GM19043 (cell line): Measurements from ENCODE around the gene SLC43A1.
"Not testable (repeated sequence)": the region's sequence is repeated elsewhere in the genome, so short reads cannot be mapped to it uniquely, and the experiment has no call there.

Source experiments
- ATAC-seq: cut with Tn5 transposase; IDR thresholded peaks from one replicate; pipeline ENCODE4 v1.9.1; 2021; ENCODE audit warnings: low read depth; ENCODE audit not compliant: unreplicated experiment

Gene SLC43A1

DNA sequence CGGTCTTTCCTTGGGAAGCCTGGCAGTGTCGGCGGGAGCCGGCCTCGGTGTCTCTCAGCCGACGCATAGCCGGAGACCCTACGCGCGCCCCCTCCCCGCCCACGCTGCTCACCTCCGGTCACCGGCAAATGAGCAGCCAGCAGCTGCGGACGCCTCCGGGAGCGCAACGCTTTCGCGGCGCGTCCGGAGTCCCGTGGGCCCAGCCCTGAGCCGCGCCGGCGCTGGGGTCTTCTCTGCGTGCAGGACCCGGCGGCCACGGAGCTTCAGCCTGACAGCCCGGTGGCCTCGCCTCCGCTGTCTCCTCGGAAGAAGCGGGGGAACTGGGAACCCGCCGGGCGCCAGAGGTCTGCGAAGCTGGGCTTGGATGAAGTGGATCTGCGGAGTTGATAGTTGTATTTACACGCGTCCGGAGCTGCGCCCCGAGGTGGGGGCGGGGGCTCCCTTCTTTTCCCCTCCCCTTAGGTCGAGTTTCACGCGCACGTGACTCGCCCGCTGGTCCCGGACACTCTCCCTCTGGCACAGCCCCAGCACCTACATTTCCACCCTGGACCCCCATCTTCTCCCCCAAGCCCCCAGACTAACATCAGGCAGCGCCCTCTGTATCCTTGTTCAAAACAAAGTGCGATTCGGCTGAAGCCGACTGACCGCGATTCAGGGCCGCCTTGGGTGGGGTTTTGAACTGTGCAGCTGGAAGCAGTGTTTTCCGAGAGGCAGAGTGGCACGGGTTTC, at the start of gene SLC43A1:
SLC43A1 (minus strand) TSS at position 371 of the 729 bp plus-strand sequence. CDS start 1,591 bp downstream, outside the sequence.
- peak; percentile 41 for ATAC-seq

GRCh38 chr11:57562596-57562995, 47.1 kb upstream of the SLC43A1 start:
- no peak for ATAC-seq

DNA sequence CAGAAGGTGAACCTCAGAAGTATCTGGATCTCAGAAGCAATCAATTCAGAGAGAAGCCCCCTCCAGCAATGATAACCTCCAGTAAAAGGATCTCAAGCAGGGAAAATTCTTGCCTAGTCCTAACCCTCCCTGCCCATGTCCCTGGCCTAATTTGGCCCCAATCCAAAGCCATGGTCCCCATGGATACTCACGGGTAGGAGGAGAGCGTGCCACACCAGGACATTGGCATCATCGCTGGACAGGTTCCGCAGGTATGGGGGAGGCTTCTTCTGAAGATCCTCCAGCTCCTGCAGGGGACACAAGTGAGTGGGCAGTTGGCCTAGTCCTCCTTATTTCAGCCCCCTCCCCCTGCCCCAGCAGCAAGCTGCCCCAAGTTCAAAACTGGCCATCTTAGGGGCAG, 44.6 kb upstream of the SLC43A1 start:
- no peak for ATAC-seq

GRCh38 chr11:57556041-57556440, 40.5 kb upstream of the SLC43A1 start:
- ATAC-seq: no peak

DNA sequence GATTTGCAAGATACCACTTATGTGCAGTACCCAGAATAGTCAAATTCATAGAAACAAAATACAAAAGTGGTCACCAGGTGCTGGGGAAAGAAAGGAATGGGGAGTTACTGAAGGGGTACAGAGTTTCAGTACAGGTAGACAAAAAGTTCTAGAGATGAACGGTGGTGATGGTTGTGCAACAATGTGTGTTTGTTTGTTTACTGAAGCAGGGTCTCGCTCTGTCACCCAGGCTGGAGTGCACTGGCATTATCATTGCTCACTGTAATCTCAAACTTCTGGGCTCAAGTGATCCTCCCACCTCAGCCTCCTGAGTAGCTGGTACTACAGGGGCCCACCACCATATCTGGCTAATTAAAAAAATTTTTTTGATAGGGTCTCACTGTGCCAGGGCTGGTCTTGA, 39.9 kb upstream of the SLC43A1 start:
- no peak for ATAC-seq

DNA sequence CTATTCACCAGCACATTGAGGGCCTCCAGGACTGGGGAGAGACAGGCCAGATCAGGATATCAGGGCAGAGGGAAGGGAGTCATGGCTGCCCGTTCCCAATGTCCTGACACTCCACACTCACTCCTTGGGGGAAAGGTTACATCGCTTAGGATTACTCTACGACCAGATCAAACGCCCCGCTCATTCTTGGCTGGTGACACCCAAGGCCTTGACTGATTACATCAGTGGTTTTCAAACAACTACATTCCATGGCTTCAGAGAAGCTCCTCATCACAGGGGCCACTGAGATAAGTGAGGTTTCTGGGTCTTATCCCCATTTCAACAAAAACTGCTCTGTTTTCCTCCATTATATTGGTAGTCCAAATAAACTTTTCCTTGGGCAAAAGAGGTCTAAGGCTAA, 37.0 kb upstream of the SLC43A1 start:
- no peak for ATAC-seq

- ATAC-seq: no peak
Measured at GRCh38 chr11:57551941-57552340, 36.4 kb upstream of the SLC43A1 start.

GRCh38 chr11:57549983-57550382, 34.5 kb upstream of the SLC43A1 start:
- no peak for ATAC-seq

GRCh38 chr11:57547854-57548377, 32.4 kb upstream of the SLC43A1 start:
- ATAC-seq: peak; percentile 92

DNA sequence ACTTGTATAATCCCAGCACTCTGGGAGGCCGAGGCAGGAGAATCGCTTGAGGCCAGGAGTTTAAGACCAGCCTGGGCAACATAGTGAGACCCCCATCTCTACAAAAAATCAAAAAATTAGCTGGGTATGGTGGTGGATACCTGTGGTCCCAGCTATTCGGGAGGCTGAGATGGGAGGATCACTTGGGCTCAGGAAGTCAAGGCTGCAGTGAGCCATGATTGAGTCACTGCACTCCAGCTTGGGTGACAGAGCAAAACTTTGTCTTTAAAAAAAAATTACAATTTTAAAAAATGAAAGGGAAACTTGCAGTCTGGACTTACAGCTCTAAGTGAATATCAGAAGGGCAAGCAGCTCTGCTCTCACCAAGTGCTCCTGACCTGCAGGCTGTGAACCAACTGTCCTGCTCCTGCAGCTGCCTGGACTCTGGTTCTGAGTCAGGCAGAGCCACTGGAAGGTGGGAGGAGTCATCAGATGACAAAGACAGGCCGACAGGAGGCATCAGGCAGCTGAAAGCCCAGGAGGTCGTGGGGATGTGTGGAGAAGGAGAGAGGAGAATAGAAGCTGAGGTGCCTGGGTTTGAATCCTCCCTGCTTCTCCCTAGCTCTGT, 31.5 kb upstream of the SLC43A1 start:
- peak; percentile 56 for ATAC-seq

GRCh38 chr11:57546451-57546850, 30.9 kb upstream of the SLC43A1 start:
- ATAC-seq: no peak

- no peak for ATAC-seq
Measured at GRCh38 chr11:57545883-57546282, 30.4 kb upstream of the SLC43A1 start.

DNA sequence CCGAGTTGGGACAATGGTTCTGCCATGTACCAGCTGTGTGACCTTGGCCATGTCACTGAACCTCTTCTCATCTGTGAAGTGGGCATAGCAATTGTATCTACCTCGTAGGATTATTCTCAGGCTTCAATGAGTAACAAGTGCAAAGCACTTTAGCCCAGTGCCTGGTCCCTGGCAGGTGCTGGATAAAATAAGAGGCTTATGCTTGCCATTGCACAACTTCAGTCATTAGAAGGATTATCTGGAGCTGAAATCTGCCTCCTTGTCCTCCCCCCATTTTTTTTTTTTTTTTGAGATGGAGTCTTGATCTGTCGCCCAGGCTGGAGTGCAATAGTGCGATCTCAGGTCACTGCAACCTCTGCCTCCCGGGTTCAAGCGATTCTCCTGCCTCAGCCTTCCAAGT, 29.1 kb upstream of the SLC43A1 start:
- no peak for ATAC-seq

DNA sequence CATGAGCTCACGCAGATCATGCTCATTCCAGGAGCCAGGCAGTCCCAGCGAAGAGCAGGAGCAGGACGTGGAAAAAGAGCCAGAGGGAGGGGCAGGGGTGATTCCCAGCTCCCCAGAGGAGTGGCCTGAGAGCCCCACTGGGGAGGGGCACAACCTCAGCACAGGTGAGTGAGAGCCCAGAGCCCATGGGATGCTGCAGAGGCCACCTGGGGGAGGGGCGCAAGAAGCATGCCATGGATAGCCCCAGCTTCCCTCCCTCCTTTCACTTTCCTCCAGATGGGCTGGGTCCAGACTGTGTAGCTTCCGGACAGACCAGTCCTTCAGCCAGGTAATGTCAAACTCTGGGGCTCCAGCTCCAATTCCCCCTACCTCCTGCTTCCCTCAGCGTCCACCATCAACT, 28.1 kb upstream of the SLC43A1 start:
- ATAC-seq: no peak

DNA sequence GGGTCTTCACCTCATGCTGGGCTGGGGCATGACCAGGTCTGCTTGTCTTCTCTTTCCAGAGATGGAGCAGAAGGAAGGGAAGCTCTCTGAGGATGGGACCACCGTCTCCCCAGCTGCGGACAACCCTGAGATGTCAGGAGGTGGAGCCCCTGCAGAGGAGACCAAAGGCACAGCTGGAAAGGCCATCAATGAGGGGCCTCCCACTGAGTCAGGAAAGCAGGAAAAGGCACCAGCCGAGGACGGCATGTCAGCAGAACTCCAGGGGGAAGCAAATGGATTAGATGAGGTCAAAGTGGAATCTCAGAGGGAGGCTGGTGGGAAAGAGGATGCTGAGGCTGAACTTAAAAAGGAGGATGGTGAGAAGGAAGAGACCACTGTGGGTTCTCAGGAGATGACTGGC, 27.1 kb upstream of the SLC43A1 start:
- no peak for ATAC-seq

GRCh38 chr11:57541169-57541568, 25.7 kb upstream of the SLC43A1 start:
- no peak for ATAC-seq

- ATAC-seq: no peak
Measured at GRCh38 chr11:57539342-57539741, 23.8 kb upstream of the SLC43A1 start.

DNA sequence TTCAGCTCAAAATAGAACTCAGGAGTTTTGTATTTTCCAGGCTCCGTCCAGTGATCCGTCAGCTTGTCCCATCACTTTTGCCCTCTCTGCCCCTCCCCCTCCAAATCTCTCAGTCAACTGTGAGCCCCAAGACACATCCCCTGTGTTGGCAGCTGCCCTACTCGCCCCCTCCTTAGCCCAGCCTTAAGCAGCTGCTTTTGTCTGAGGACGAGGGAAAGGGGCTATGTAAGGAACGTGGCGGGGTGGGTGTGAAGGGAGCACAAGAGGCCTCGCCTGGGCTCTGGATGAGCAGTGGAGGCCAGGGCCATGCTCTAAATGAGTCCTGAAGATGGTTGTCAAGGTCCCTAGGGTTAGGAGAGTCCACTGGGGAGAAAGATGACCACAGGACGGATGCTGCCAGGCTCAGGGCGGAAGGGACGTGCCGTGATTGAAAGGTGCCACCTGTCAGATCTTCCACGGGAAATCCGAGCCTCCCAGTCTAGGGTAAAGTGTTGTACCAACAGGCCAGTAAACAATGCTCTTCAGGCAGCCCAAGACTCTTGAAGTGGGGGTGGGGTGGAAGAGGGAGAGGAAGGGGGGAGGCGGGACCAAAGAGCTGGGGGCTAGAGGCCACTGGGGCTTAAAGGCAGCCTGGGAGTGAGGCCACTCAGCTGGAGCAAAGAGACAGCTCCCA, 21.6 kb upstream of the SLC43A1 start, which contains the start of gene SMTNL1:
SMTNL1 (plus strand) TSS at position 649 of the 673 bp plus-strand sequence. CDS start 5,048 bp downstream, outside the sequence.
- ATAC-seq: no peak

- not testable (repeated sequence) for ATAC-seq
Measured at GRCh38 chr11:57534449-57534848, 18.9 kb upstream of the SLC43A1 start.

GRCh38 chr11:57530596-57531507, 15.3 kb upstream of the SLC43A1 start, which contains the start of gene TIMM10:
TSS of gene TIMM10 (minus strand) at chr11:57530754. CDS start at chr11:57530189, 565 bp downstream.
- ATAC-seq: peak; percentile 98
